ENCODE results near the gene ISCA2. TPM values are rescaled to one million over a fixed set of nuclear protein-coding genes. Genes with fewer than 3 reads are reported as not detected.

Gene ISCA2
- total RNA-seq, 2 donors from 2014 or later, result 40.5 to 58.1 TPM

DNA sequence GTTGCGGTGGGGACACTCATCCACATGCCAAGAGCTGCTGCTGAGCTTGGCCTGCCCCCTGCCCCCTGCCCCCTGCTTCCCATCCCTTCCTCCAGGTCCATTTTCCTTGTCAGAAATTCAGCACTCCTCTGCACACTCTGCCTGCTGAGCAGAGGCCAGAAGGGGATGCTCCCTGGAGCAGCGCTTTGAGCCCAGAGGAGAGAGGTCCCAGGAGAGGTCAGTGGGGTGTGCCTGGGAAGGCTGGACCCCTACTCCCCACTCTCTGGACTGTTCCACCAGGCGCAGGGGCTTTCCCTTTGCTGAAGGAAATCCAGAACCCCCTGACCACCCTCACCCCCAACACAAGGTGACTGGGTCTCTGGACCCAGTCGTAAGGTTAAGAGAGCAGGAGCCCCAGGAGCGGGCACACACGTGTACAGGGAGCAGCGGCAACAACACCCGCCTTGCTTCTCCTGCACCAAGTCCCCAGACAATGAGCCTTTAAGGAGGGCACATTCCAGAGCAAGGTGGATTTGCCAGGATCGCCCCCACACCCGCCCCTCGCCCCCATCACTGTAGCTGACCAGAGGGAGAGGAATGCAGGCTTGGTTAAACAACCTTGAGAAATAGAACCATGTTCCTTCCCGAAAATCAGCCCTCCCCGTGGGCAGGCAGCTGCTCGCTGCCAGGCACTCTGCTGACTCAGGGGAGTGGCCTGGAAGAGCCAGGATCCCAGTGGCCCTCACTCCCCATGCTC, 30.7 kb downstream of the ISCA2 start:
- no peaks in the 10 kb centered on the region for H3K9me3 Mint-ChIP-seq
- H3K4me1 ChIP-seq (ENCODE audit: control insufficient read depth, insufficient read depth, low read length), result peaks cover 6% of the 10 kb centered on the region
- no peaks in the 10 kb centered on the region for H3K36me3 Mint-ChIP-seq (ENCODE audit: low read depth)
- peaks cover 22% of the 10 kb centered on the region for H3K4me1 Mint-ChIP-seq
- no peak overlapping the region for H3K27ac ChIP-seq (ENCODE audit: low read depth, low read length)
- TF ChIP-seq, protein P1, sequence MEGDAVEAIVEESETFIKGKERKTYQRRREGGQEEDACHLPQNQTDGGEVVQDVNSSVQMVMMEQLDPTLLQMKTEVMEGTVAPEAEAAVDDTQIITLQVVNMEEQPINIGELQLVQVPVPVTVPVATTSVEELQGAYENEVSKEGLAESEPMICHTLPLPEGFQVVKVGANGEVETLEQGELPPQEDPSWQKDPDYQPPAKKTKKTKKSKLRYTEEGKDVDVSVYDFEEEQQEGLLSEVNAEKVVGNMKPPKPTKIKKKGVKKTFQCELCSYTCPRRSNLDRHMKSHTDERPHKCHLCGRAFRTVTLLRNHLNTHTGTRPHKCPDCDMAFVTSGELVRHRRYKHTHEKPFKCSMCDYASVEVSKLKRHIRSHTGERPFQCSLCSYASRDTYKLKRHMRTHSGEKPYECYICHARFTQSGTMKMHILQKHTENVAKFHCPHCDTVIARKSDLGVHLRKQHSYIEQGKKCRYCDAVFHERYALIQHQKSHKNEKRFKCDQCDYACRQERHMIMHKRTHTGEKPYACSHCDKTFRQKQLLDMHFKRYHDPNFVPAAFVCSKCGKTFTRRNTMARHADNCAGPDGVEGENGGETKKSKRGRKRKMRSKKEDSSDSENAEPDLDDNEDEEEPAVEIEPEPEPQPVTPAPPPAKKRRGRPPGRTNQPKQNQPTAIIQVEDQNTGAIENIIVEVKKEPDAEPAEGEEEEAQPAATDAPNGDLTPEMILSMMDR (conservative IDR thresholded peaks at IDR 0.05), result no peak
- H3K36me3 ChIP-seq (ENCODE audit: control insufficient read depth, insufficient read depth, low read length), result no peaks in the 10 kb centered on the region
- no peaks in the 10 kb centered on the region for H3K27me3 ChIP-seq (ENCODE audit: control insufficient read depth, insufficient read depth, low read length, poor library complexity, severe bottlenecking)
- no peaks in the 10 kb centered on the region for H3K9me3 ChIP-seq (ENCODE audit: control insufficient read depth, low read length)
- no peak overlapping the region for H3K4me3 ChIP-seq (ENCODE audit: low read length)
- H3K9ac ChIP-seq (ENCODE audit: extremely low read depth, low read length, poor library complexity, severe bottlenecking), result no peak overlapping the region
- DNase-seq, result no peak
- H3K27me3 Mint-ChIP-seq (ENCODE audit: insufficient read depth), result no peaks in the 10 kb centered on the region
- no peak overlapping the region for H3K27ac Mint-ChIP-seq
- no peak overlapping the region for H3K4me3 Mint-ChIP-seq
- 90 to 93% methylated on average over 10 to 14 of the region's 14 CpGs for WGBS, 2 experiments (ENCODE audit: insufficient coverage in 1 of 2, insufficient read length in 1 of 2)

DNA sequence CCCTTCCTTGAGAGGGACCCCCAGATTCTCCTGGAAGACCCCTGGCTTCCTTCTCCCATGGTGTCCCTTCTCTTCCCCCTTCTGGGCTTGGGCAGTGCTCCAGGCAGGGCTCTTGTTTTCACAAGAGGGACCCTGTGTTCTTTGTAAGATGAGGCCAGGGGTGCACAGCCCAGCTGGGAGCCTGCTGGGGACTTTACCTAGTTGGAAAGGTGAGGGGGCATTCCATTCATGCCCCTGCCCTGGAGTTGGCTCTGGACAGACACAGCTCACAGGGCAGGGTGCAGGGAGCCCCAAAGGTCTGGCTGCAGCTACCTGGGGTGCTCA, 31.2 kb downstream of the ISCA2 start:
- H3K9me3 ChIP-seq (ENCODE audit: control insufficient read depth, low read length), result no peaks in the 10 kb centered on the region
- no peaks in the 10 kb centered on the region for H3K9me3 Mint-ChIP-seq
- H3K27ac ChIP-seq (ENCODE audit: low read depth, low read length), result no peak overlapping the region
- peaks cover 22% of the 10 kb centered on the region for H3K4me1 Mint-ChIP-seq
- no peaks in the 10 kb centered on the region for H3K36me3 Mint-ChIP-seq (ENCODE audit: low read depth)
- H3K36me3 ChIP-seq (ENCODE audit: control insufficient read depth, insufficient read depth, low read length), result no peaks in the 10 kb centered on the region
- no peaks in the 10 kb centered on the region for H3K27me3 ChIP-seq (ENCODE audit: control insufficient read depth, insufficient read depth, low read length, poor library complexity, severe bottlenecking)
- H3K4me1 ChIP-seq (ENCODE audit: control insufficient read depth, insufficient read depth, low read length), result peaks cover 6% of the 10 kb centered on the region
- H3K4me3 Mint-ChIP-seq, result no peak overlapping the region
- no peaks in the 10 kb centered on the region for H3K27me3 Mint-ChIP-seq (ENCODE audit: insufficient read depth)
- TF ChIP-seq, protein P1 (conservative IDR thresholded peaks at IDR 0.05), result no peak
- no peak overlapping the region for H3K27ac Mint-ChIP-seq
- H3K4me3 ChIP-seq (ENCODE audit: low read length), result no peak overlapping the region
- no peak overlapping the region for H3K9ac ChIP-seq (ENCODE audit: extremely low read depth, low read length, poor library complexity, severe bottlenecking)
- no peak for DNase-seq

DNA sequence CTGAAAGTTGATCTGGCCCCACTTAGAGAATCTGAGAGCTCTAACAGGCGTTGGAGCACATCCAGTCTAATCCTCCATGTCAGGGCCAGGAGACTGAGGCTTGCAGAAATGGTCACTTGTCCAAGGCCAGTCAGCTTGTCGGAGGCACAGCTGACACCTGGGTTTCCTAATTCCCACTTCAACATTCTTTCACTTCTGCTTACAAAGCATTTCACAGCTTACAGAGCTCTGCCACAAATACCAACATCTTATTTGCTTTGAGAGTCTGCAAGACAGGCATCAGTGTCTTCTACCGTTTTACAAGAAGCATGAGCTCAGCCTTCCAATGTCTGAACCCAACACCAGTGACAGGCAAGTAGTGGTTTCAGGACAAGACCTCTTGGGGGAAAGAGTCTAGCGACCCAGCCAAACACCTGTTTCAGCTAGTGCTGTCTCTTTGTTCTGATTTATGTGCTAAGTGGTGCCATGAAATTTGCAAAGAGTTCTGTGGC, 31.8 kb downstream of the ISCA2 start:
- peaks cover 22% of the 10 kb centered on the region for H3K4me1 Mint-ChIP-seq
- Histone ChIP-seq H3K4me3 (ENCODE audit: low read length) (no peak overlapping the region), H3K9ac (ENCODE audit: extremely low read depth, low read length, poor library complexity, severe bottlenecking) (no peak overlapping the region), H3K9me3 (ENCODE audit: control insufficient read depth, low read length) (no peaks in the 10 kb centered on the region), H3K4me1 (ENCODE audit: control insufficient read depth, insufficient read depth, low read length) (peaks cover 6% of the 10 kb centered on the region), H3K27ac (ENCODE audit: low read depth, low read length) (no peak overlapping the region), H3K36me3 (ENCODE audit: control insufficient read depth, insufficient read depth, low read length) (no peaks in the 10 kb centered on the region), H3K27me3 (ENCODE audit: control insufficient read depth, insufficient read depth, low read length, poor library complexity, severe bottlenecking) (no peaks in the 10 kb centered on the region)
- H3K9me3 Mint-ChIP-seq, result no peaks in the 10 kb centered on the region
- WGBS, 2 experiments (ENCODE audit: insufficient coverage in 1 of 2, insufficient read length in 1 of 2), result 72 to 77% methylated on average over 3 to 4 of the region's 4 CpGs
- no peaks in the 10 kb centered on the region for H3K27me3 Mint-ChIP-seq (ENCODE audit: insufficient read depth)
- no peaks in the 10 kb centered on the region for H3K36me3 Mint-ChIP-seq (ENCODE audit: low read depth)
- no peak overlapping the region for H3K27ac Mint-ChIP-seq
- TF ChIP-seq, protein P1 (conservative IDR thresholded peaks at IDR 0.05), result no peak
- no peak for DNase-seq
- H3K4me3 Mint-ChIP-seq, result no peak overlapping the region

Data from endodermal cell (in vitro differentiated cells).